ENCODE measurements around the gene LIPJ. TPM values are rescaled to one million over a fixed set of nuclear protein-coding genes. Genes with fewer than 3 reads are reported as not detected.

Gene LIPJ, protein sequence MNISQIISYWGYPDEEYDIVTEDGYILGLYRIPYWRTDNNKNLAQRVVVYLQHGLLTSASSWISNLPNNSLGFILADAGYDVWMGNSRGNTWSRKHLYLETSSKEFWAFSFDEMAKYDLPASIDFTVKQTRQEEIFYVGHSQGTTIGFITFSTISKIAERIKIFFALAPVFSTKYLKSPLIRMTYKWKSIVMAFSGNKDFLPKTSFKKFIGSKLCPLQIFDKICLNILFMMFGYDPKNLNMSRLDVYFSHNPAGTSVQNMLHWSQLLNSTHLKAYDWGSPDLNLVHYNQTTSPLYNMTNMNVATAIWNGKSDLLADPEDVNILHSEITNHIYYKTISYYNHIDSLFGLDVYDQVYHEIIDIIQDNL
- not detected in 2 replicates for total RNA-seq

GRCh38 chr10:88586462-88586861 lies at the start of gene LIPJ:
LIPJ (plus strand) TSS chr10:88586762; CDS start chr10:88590688, 3,926 bp downstream.

GRCh38 chr10:88582806-88583583 lies 3.6 kb upstream of the LIPJ start, which contains the start of gene RNLS:
RNLS (minus strand) TSS chr10:88583318.

Other genes starting within 250 kb of the LIPJ start
- gene RNLS, start 3.4 kb upstream of the LIPJ start, total RNA-seq, result 17.5 and 20.2 TPM in 2 replicates
- not detected in 2 replicates for gene LIPF, start 77.7 kb downstream of the LIPJ start, total RNA-seq
- not detected in 2 replicates for gene LIPK, start 119.5 kb downstream of the LIPJ start, total RNA-seq
- not detected in 2 replicates for gene LIPN, start 173.3 kb downstream of the LIPJ start, total RNA-seq
- 0.34 TPM in 1 of 2 replicates, not detected in the other for gene LIPM, start 216.0 kb downstream of the LIPJ start, total RNA-seq